Adrenal gland (tissue), 12 donors: ENCODE measurements around the gene VPS33B. TPM values are rescaled to one million over a fixed set of nuclear protein-coding genes. Genes with fewer than 3 reads are reported as not detected.

Source experiments
- DNase-seq, 7 donors: peaks; one replicate each; pipeline ENCODE4 v3.0.0-alpha.2; 2019 to 2020
- H3K27ac ChIP-seq, 5 donors: fragments of 200-600 bp; sonication (generic) in 4 of 5; 1 replicate in 3 of 5; 2 replicates in 2 of 5; pipeline versions ENCODE4 v1.5.1 to v1.8.0; 2016 to 2020; ENCODE audit warnings: mild to moderate bottlenecking in 1 of 5
- H3K27me3 ChIP-seq: fragments of 200-600 bp; 2 replicates; pipeline ENCODE4 v1.8.0; 2021
- H3K36me3 ChIP-seq, 2 donors: fragments of 200-600 bp; replicated peaks in 1 of 2; 1 replicate in 1 of 2; 2 replicates in 1 of 2; pipeline versions ENCODE4 v1.5.1 to v1.8.0; 2018 to 2022
- H3K4me1 ChIP-seq, 2 donors: fragments of 200-600 bp; replicated peaks in 1 of 2; 1 replicate in 1 of 2; 2 replicates in 1 of 2; pipeline versions ENCODE4 v1.5.1 to v1.8.0; 2018 to 2021
- H3K4me3 ChIP-seq, 4 donors: fragments of 200-600 bp; sonication (generic) in 3 of 4; one replicate each; pipeline ENCODE4 v1.5.1; 2016 to 2018
- H3K9me3 ChIP-seq, 3 donors: fragments of 200-600 bp; sonication (generic) in 1 of 3; replicated peaks in 1 of 3; 1 replicate in 2 of 3; 2 replicates in 1 of 3; pipeline versions ENCODE4 v1.5.1 to v1.8.0; 2016 to 2021
- POLR2A ChIP-seq, 2 donors: fragments of 450-650 bp; IDR thresholded peaks; one replicate each; pipeline ENCODE4 v1.6.1; 2017; ENCODE audit warnings: antibody characterized with exemption in 2 of 2, mild to moderate bottlenecking in 2 of 2, moderate library complexity in 1 of 2
- WGBS, 4 donors: extraction: QIAGEN DNeasy Blood & Tissue Kit in 2 of 4; methylation state at CpG; one replicate each; pipeline versions ENCODE4 v1.1.5 to v1.1.7; 2013 to 2017; 5-methylcytosine and 5-hydroxymethylcytosine counted together
- intact Hi-C, 2 donors: fragments of 100-400 bp; cut with DNase I; formaldehyde crosslinking; loops; one replicate each; pipeline versions ENCODE4 v1.14.1 to v1.15.0; 2022 to 2023
- polyA plus RNA-seq, 3 donors: library from polyadenylated mRNA; stranded (reverse); fragments of 200-250 nt in 2 of 3; fragments of 350-450 nt in 1 of 3; fragmentation: Illumina TruSeq in 1 of 3; extraction: RNeasy Lipid Tissue Mini Kit (QIAGEN cat#74804) in 1 of 3; gene quantifications; one replicate each; pipeline ENCODE4 v1.2.3, GENCODE V29; 2013 to 2014
- total RNA-seq, 9 donors: library from RNA; depleted of rRNA in 4 of 9; stranded (reverse); fragments of >200 nt in 4 of 9; fragments of 120-200 nt in 1 of 9; fragmentation: NEBNext Ultra II Directional in 1 of 9; extraction: Animal tissue kit (Norgen Biotek cat#: 25700) in 1 of 9; gene quantifications; one replicate each; pipeline versions ENCODE4 v1.1.0 to v1.2.4, GENCODE V29; 2013 to 2023
- TF ChIP-seq, protein P1 (sequence below), 6 experiments: fragments of 450-650 bp in 4 of 6; fragments of 200-600 bp in 2 of 6; sonication (generic) in 1 of 6; IDR thresholded peaks; 1 replicate in 5 of 6; 2 replicates in 1 of 6; pipeline versions ENCODE4 v1.5.1 to v1.8.0; 2016 to 2021; ENCODE audit warnings: antibody characterized with exemption in 6 of 6, mild to moderate bottlenecking in 2 of 6, moderate library complexity in 1 of 6
- donor health status: healthy with polysubstance abuse.
- donor health status: Bipolar disorder and iron deficiency.
- donor health status: DM: yes; HTN: yes; CAD: no.
- donor health status: DM: no; HTN: no; CAD: no.
- donor health status: DM: no; HTN: no; CAD: no.
- donor health status: DM: yes; HTN: yes; CAD: no.

VPS33B gene
- total and polyA plus RNA-seq, 12 donors = 9.1 to 23.8 (median 15.6) TPM

DNA sequence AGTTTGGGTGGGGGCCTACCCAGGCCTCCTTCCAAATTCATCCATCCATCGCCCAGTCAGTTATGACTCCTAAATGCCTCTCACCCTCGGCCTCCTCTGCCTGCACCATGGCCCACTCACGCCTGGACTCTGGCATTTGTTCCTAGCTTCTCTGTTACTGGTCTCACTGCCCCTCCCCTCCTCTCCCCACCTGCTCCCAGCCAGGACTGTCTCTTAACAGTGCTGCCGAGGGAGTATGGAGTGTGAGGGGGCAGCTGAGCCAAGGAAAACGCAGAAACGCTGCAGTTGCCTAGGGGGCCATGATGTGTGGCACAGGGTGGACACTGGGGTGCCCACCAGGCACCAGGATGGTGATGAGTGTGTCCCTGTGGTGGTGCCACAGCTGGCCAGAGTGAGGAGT is 64.6 kb downstream of the VPS33B start:
- H3K9me3 ChIP-seq = no peaks in the 10 kb centered on the region
- peak overlapping the region in 1 of 5 donors; percentile 5 for H3K27ac ChIP-seq
- H3K27me3 ChIP-seq = no peaks in the 10 kb centered on the region
- H3K4me3 ChIP-seq = peak overlapping the region in 1 of 4 donors; percentile 74
- TF ChIP-seq POLR2A (IDR thresholded peaks at IDR 0.05) = no peak
- TF ChIP-seq, protein P1, sequence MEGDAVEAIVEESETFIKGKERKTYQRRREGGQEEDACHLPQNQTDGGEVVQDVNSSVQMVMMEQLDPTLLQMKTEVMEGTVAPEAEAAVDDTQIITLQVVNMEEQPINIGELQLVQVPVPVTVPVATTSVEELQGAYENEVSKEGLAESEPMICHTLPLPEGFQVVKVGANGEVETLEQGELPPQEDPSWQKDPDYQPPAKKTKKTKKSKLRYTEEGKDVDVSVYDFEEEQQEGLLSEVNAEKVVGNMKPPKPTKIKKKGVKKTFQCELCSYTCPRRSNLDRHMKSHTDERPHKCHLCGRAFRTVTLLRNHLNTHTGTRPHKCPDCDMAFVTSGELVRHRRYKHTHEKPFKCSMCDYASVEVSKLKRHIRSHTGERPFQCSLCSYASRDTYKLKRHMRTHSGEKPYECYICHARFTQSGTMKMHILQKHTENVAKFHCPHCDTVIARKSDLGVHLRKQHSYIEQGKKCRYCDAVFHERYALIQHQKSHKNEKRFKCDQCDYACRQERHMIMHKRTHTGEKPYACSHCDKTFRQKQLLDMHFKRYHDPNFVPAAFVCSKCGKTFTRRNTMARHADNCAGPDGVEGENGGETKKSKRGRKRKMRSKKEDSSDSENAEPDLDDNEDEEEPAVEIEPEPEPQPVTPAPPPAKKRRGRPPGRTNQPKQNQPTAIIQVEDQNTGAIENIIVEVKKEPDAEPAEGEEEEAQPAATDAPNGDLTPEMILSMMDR (IDR thresholded peaks at IDR 0.05) = no peak
- DNase-seq = no peak
- intact Hi-C loops = loop anchor here (5.0 to 10.0 kb wide), 3 partner anchors 40 to 80 kb away; no protein-coding TSS in a partner anchor
- peaks cover 0 to 29% of the 10 kb centered on the region in 2 donors for H3K36me3 ChIP-seq
- H3K4me1 ChIP-seq = peaks cover 19 to 25% of the 10 kb centered on the region in 2 donors
- WGBS, 4 donors = 75 to 85% (median 80%) methylated on average over 6 of the region's 6 CpGs

DNA sequence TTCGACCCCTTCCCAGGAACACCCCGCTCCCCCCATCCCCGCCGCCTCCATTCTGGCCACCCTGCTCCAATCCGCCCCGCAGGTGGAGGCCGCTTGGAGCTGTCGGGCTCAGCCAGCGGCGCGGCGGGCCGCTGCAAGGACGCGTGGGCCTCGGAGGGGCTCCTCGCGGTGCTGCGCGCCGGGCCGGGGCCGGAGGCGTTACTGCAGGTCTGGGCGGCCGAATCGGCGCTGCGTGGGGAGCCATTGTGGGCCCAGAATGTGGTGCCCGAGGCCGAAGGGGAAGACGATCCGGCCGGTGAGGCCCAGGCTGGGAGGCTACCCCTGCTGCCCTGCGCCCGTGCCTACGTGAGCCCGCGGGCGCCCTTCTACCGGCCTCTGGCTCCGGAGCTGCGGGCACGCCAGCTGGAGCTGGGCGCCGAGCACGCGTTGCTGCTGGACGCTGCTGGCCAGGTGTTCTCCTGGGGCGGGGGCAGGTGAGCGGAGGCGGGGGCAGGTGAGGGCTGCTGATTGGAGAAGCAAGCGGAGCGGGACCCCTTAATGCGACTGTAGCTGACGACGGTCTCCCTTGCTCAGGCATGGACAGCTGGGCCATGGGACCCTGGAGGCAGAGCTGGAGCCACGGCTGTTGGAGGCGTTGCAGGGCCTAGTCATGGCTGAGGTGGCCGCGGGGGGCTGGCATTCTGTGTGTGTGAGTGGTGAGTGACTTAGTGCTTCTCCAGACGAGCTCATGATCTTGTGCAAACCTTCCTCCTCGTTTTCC is 65.2 kb downstream of the VPS33B start:
- Histone ChIP-seq H3K27ac (peak overlapping the region in 4 of 5 donors; percentile 34 to 72 (median 66)), H3K4me1 (peaks cover 19 to 25% of the 10 kb centered on the region in 2 donors), H3K27me3 (no peaks in the 10 kb centered on the region), H3K9me3 (no peaks in the 10 kb centered on the region), H3K36me3 (peaks cover 0 to 33% of the 10 kb centered on the region in 2 donors), H3K4me3 (peak overlapping the region in 3 of 4 donors; percentile 41 to 74 (median 67))
- intact Hi-C loops = loop anchor here (5.0 to 10.0 kb wide), 3 partner anchors 40 to 80 kb away; no protein-coding TSS in a partner anchor
- 14 to 54% (median 23%) methylated on average over 17 to 63 of the region's 63 CpGs for WGBS, 4 donors
- peak in 5 of 7 donors; percentile 24 to 39 (median 35) for DNase-seq
- TF ChIP-seq POLR2A (IDR thresholded peaks at IDR 0.05) = no peak
- TF ChIP-seq, protein P1 (IDR thresholded peaks at IDR 0.05) = no peak

- Histone ChIP-seq H3K4me1 (peaks cover 19 to 25% of the 10 kb centered on the region in 2 donors), H3K4me3 (peak overlapping the region in 3 of 4 donors; percentile 41 to 74 (median 67)), H3K36me3 (peaks cover 0 to 34% of the 10 kb centered on the region in 2 donors), H3K27me3 (no peaks in the 10 kb centered on the region), H3K9me3 (no peaks in the 10 kb centered on the region), H3K27ac (peak overlapping the region in 4 of 5 donors; percentile 34 to 72 (median 66))
- TF ChIP-seq, protein P1 (IDR thresholded peaks at IDR 0.05) = peak; percentile 57 to 91 (median 87)
- peak; percentile 28 to 68 for TF ChIP-seq POLR2A (IDR thresholded peaks at IDR 0.05)
- DNase-seq = peak; percentile 75 to 84 (median 78)
- 3 to 16% (median 5%) methylated on average over 13 to 56 of the region's 56 CpGs for WGBS, 4 donors
- intact Hi-C loops = loop anchor here (5.0 to 10.0 kb wide), 3 partner anchors 41 to 81 kb away; no protein-coding TSS in a partner anchor
Measured at GRCh38 chr15:90956274-90957030, 65.9 kb downstream of the VPS33B start.
